ENCODE measurements around the gene FBXO31.

Gene FBXO31

GRCh38 chr16:87345726-87346424 lies 37.7 kb downstream of the FBXO31 start:
- no peak for DNase-seq (ENCODE audit: low spot score)

DNA sequence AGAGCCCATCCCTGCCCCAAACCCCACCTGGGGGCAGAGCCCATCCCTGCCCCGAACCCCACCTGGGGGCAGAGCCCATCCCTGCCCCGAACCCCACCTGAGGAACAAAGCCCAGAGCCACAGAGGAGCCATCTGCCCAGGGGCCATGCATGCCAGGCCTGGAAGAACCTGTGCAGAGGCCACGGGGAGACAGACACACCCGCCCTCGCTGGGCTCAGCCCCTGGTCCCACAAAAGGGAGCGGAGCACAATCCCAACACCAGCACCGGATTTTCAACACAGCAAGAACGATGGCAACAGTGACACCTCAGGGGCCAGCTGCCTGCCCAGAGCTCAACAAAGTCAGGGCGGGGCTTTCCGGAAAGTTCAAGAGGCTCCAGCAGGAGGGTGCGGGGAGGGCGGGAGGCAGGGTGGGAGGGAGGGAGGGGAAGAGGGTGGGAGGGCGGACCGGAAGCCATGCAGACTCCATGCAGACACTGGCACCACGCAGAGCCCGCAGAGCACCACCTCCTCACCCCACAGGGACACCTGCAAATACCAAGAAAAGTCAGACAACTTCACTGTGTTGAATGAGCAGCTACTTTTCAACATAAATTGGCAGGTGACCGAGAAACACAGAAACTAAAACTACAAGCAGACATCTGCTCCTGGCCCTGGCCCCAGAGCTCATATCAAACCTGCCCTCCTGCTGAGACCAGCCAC lies 38.5 kb downstream of the FBXO31 start:
- Histone ChIP-seq H3K4me3 (no peak overlapping the region), H3K27ac (peak overlapping the region in 1 of 2 donors; percentile 74)
- no peak for DNase-seq (ENCODE audit: low spot score)
- TF ChIP-seq, protein P1, sequence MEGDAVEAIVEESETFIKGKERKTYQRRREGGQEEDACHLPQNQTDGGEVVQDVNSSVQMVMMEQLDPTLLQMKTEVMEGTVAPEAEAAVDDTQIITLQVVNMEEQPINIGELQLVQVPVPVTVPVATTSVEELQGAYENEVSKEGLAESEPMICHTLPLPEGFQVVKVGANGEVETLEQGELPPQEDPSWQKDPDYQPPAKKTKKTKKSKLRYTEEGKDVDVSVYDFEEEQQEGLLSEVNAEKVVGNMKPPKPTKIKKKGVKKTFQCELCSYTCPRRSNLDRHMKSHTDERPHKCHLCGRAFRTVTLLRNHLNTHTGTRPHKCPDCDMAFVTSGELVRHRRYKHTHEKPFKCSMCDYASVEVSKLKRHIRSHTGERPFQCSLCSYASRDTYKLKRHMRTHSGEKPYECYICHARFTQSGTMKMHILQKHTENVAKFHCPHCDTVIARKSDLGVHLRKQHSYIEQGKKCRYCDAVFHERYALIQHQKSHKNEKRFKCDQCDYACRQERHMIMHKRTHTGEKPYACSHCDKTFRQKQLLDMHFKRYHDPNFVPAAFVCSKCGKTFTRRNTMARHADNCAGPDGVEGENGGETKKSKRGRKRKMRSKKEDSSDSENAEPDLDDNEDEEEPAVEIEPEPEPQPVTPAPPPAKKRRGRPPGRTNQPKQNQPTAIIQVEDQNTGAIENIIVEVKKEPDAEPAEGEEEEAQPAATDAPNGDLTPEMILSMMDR (IDR thresholded peaks at IDR 0.05) = no peak

More at GRCh38 chr16:87345726-87346424, 37.7 kb downstream of the FBXO31 start:
- no peak overlapping the region for H3K27ac ChIP-seq
- TF ChIP-seq, protein P1 (IDR thresholded peaks at IDR 0.05) = no peak
- no peak overlapping the region for H3K4me3 ChIP-seq

DNA sequence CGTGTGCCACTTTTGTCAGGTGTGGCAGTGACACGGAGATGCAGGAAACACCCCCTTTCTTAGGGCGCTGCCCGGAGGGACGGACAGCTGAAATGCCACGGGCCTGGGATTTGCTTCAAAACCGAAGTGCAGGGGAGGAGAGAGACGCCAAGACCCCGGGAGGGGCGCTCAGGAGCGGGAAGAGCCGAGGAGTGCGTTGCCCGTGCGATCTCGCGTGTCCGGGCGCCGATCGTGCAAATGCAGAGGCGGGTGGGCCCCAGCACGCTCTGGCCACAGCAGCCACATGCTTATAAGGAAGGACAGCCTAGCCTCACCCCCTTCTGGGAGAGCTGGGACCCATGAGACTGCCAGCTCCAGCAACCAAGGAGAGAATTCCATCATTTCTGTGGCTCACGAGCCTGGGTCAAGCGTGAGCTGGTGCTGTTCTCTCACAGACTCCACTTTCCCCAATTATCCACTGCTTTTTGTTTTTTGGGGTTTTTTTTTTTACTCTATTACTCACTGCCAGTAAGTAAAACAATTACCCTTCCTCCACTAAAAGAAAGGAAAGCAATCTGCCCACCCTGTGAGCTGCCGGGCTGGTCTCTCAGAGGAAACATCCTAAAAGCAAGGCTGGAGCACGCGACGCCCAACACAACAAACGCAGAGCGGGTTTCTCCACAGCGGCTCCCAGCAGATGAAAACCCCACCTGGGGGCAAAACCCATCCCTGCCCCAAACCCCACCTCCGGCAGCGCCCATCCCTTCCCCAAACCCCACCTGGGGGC lies 39.2 kb downstream of the FBXO31 start:
- H3K27ac ChIP-seq = peak overlapping the region in 1 of 2 donors; percentile 74
- no peak for DNase-seq (ENCODE audit: low spot score)
- H3K4me3 ChIP-seq = no peak overlapping the region
- TF ChIP-seq, protein P1 (IDR thresholded peaks at IDR 0.05) = no peak

- no peak for DNase-seq (ENCODE audit: low spot score)
- TF ChIP-seq, protein P1 (IDR thresholded peaks at IDR 0.05) = no peak
- Histone ChIP-seq H3K27ac (no peak overlapping the region), H3K4me3 (no peak overlapping the region)
Measured at GRCh38 chr16:87343753-87344050, 39.9 kb downstream of the FBXO31 start.

DNA sequence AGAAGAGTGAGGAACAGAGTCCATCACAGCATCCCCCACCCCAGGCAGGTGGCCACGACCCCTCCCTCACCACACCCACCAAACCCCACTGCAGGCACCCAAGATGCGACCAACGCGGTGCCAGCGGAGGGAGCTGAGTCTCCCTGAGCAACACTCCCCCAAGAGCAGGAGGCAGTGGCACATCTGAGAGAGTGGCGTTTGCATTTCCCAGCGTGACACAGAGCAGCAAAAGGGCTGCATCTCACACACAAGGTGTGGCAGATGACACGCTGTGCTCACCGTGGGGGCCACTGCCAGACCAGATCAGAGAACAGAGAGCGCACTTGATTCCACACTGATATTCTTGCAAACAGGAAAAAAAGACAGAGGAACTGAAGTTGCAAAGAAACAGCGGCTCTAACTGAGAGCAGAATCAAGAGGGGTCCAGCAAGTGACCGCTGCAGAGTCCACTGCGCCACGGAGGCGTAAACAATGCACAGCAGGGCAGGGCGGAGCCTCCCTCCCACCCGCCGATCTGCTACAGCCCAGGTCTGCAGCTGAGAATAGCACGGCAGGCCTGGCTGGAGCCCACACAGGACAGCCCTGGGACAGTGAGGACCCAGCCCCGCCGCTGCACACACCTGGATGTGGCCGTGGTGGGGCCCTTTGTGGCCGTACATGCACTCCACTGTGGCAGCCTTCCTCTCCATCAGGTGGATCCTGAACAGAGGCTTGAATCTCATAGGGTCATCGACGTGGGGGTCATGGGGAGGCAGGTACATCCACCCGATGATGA lies 40.4 kb downstream of the FBXO31 start:
- DNase-seq (ENCODE audit: low spot score) = no peak
- TF ChIP-seq, protein P1 (IDR thresholded peaks at IDR 0.05) = no peak
- H3K4me3 ChIP-seq = no peak overlapping the region
- H3K27ac ChIP-seq = no peak overlapping the region

- TF ChIP-seq, protein P1 (IDR thresholded peaks at IDR 0.05) = no peak
- Histone ChIP-seq H3K4me3 (no peak overlapping the region), H3K27ac (no peak overlapping the region)
- DNase-seq (ENCODE audit: low spot score) = no peak
Measured at GRCh38 chr16:87342504-87342903, 41.1 kb downstream of the FBXO31 start.

Measured in coronary artery (tissue), 2 donors.